AG04449 (cell line): ENCODE data around the gene MYPN.
"Not testable (repeated sequence)": the region's sequence is repeated elsewhere in the genome, so short reads cannot be mapped to it uniquely, and the experiment has no call there.

Experiments
- CTCF ChIA-PET: fragments of 350-600 bp; formaldehyde crosslinking; extraction: SDS; loops from one replicate; lab custom pipeline; 2021; ENCODE audit warnings: antibody characterized with exemption; lab: Yijun Ruan, JAX
- POLR2A ChIA-PET: fragments of 400-600, 350-600 bp; formaldehyde crosslinking; extraction: SDS; loops from one replicate; lab custom pipeline; 2020; ENCODE audit warnings: antibody characterized with exemption, inconsistent platforms; lab: Yijun Ruan, JAX
- DNase-seq: peaks from one replicate; pipeline ENCODE4 v3.0.0-alpha.2; 2010; ENCODE audit warnings: low read depth, low spot score
- H3K4me3 ChIP-seq: 2 replicates; pipeline ENCODE4 v1.5.1; 2011; ENCODE audit warnings: low read depth, mild to moderate bottlenecking, control low read depth, low read length
- CTCF ChIP-seq: IDR thresholded peaks from one replicate; pipeline ENCODE4 v1.5.1; 2011; ENCODE audit warnings: mild to moderate bottlenecking, moderate library complexity, low read length, control low read depth, inconsistent platforms; ENCODE audit not compliant: insufficient read depth; ENCODE audit errors: missing control alignments

Gene MYPN

GRCh38 chr10:68184546-68184945 is 75.3 kb downstream of the MYPN start:
- ChIA-PET CTCF (interaction anchor here (1.2 kb wide), 1 partner anchor 28 kb away, joined by 4 read pairs; no protein-coding TSS in a partner anchor), POLR2A (interaction anchor here (0.6 kb wide), 1 partner anchor 75 kb away, joined by 3 read pairs; no protein-coding TSS in a partner anchor)
- no peak for DNase-seq

GRCh38 chr10:68185085-68185484 is 75.8 kb downstream of the MYPN start:
- ChIA-PET CTCF (interaction anchor here (1.2 kb wide), 1 partner anchor 29 kb away, joined by 4 read pairs; no protein-coding TSS in a partner anchor), POLR2A (interaction anchor here (0.6 kb wide), 1 partner anchor 74 kb away, joined by 3 read pairs; no protein-coding TSS in a partner anchor)
- no peak for TF ChIP-seq CTCF
- no peak for DNase-seq
- no peak overlapping the region for H3K4me3 ChIP-seq

More at GRCh38 chr10:68184546-68184945, 75.3 kb downstream of the MYPN start:
- no peak overlapping the region for H3K4me3 ChIP-seq
- TF ChIP-seq CTCF, result no peak

GRCh38 chr10:68188835-68189234 is 79.5 kb downstream of the MYPN start:
- CTCF ChIA-PET, result interaction anchor here (0.9 to 2.0 kb wide), 4 partner anchors 14 to 106 kb away, joined by 3 to 7 read pairs (median 6); no protein-coding TSS in a partner anchor
- no peak for DNase-seq
- TF ChIP-seq CTCF, result no peak
- H3K4me3 ChIP-seq, result no peak overlapping the region
- POLR2A ChIA-PET, result no interaction called here

DNA sequence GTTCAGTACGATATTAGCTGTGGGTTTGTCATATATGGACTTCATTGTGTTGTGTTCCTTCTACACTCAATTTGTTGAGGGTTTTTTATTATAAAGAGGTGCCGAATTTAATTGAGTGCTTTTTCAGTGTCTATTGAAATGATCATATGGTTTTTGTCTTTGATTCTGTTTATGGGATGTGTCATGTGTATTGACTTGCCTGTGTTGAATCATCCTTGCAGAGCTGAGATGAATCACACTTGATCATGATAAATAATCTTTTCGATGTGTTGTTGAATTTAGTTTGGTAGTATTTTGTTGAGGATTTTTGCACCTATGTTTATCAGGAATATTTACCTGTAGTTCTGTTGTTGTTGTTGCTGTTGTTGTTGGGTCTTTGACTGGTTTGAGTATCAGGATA is 82.8 kb downstream of the MYPN start:
- POLR2A ChIA-PET, result no interaction called here

GRCh38 chr10:68194290-68194689 is 85.0 kb downstream of the MYPN start:
- ChIA-PET CTCF (interaction anchor here (0.9 to 1.4 kb wide), 3 partner anchors 9 to 15 kb away, joined by 3 to 5 read pairs (median 3); no protein-coding TSS in a partner anchor), POLR2A (no interaction called here)
- no peak for DNase-seq
- no peak for TF ChIP-seq CTCF
- no peak overlapping the region for H3K4me3 ChIP-seq

More for the DNA sequence above, 82.8 kb downstream of the MYPN start:
- CTCF ChIA-PET, result interaction anchor here (0.9 kb wide), 1 partner anchor 16 kb away, joined by 3 read pairs; no protein-coding TSS in a partner anchor
- no peak for DNase-seq
- no peak overlapping the region for H3K4me3 ChIP-seq
- TF ChIP-seq CTCF, result no peak

DNA sequence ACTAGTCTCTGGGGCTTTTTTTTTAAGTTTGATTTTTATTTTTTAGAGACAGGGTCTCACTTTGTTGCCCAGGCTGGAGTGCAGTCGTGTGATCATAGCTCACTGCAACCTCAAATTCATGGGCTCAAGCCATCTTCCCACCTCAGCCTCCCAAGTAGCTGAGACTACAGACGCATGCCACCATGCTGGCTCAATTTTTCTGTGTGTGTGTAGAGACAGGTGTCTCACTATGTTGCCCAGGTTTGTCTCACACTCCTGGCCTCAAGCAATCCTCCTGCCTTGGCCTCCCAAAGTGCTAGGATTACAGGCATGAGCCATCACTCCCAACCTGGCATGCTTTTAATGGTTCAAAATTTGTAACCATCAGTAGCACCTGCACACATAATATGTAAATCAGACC is 86.5 kb downstream of the MYPN start:
- CTCF ChIA-PET, result interaction anchor here (2.5 kb wide), 1 partner anchor 17 kb away, joined by 15 read pairs; no protein-coding TSS in a partner anchor
- POLR2A ChIA-PET, DNase-seq: not testable (repeated sequence)

More for the DNA sequence above, 86.5 kb downstream of the MYPN start:
- H3K4me3 ChIP-seq, result not testable (repeated sequence)
